ENCODE results near the gene ATP5MK. TPM values are rescaled to one million over a fixed set of nuclear protein-coding genes. Genes with fewer than 3 reads are reported as not detected.

The ATP5MK gene
- total and polyA plus RNA-seq, 2 of the 8 experiments (the other 6 are each of a cell fraction or from before 2014, with no cell fraction given) = 280 to 312 TPM

DNA sequence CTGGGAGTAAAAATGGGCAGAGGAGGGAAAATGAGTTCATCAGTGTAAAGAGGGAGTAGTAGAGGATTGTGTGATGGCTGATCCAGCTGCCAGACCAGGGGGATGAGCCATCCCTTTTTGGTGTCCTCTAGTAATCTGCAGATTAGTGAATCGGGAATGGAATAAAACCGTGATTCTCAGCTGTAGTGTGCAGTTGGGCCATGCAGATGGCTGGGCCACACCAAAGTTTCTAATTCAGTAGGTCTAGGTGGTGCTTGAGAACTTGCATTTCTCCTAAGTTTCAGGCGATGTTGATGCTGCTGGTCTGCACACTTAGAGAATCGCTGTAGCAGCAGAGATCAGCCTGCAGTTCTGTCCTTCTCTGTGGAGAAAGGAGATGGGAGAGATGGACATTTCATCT is 22.8 kb upstream of the ATP5MK start:
- peaks cover 63 to 94% (median 89%) of the 10 kb centered on the region in 4 experiments for H3K36me3 ChIP-seq (ENCODE audit: control insufficient read depth in 2 of 4, insufficient read depth in 4 of 4, low read length in 3 of 4)

More for the DNA sequence above, 22.8 kb upstream of the ATP5MK start:
- H3K18ac ChIP-seq (ENCODE audit: extremely low read depth, low read length) = no peak overlapping the region
- H3K14ac ChIP-seq (ENCODE audit: insufficient read length) = no peak overlapping the region
- no peaks in the 10 kb centered on the region for H3K23me2 ChIP-seq (ENCODE audit: low read depth, low read length)
- WGBS, 2 experiments (ENCODE audit: extremely low coverage in 1 of 2, insufficient coverage in 1 of 2, insufficient read length in 1 of 2, insufficient replicate concordance in 2 of 2, low coverage in 1 of 2, low lambda C conversion rate in 2 of 2, missing lambda C conversion rate in 1 of 2) = 91% methylated on average over 4 of the region's 4 CpGs; no CpG with 5 or more reads in 1 of the 2 experiments
- FAIRE-seq (no peak), DNase-seq (ENCODE audit: low read depth in 1 of 2, low spot score in 2 of 2) (no peak)
- no peak overlapping the region for H2BK120ac ChIP-seq (replicated peaks; ENCODE audit: low read depth, low read length)
- no peaks in the 10 kb centered on the region for H3K79me1 ChIP-seq (ENCODE audit: low read depth, low read length)
- no peaks in the 10 kb centered on the region for H3K79me2 ChIP-seq (ENCODE audit: control insufficient read depth in 1 of 2, insufficient read depth in 2 of 2, low read length in 2 of 2)
- no peaks in the 10 kb centered on the region for H3K27me3 ChIP-seq (replicated peaks in 1 of 4; ENCODE audit: control insufficient read depth in 3 of 4, extremely low read depth in 1 of 4, insufficient read depth in 3 of 4, low read length in 3 of 4)
- no peak overlapping the region for H3K4me3 ChIP-seq (ENCODE audit: extremely low read depth in 1 of 4, insufficient read depth in 2 of 4, low read depth in 3 of 4, low read length in 4 of 4)
- H3K56ac ChIP-seq (replicated peaks; ENCODE audit: insufficient read length, low read depth, low read length) = no peak overlapping the region
- H2AFZ ChIP-seq (ENCODE audit: low read length) = no peak overlapping the region
- no peak overlapping the region for H2BK20ac ChIP-seq (ENCODE audit: low read length)
- H2BK5ac ChIP-seq (ENCODE audit: low read depth, low read length) = no peak overlapping the region
- ChIA-PET POLR2A (ENCODE audit: partially characterized antibody) (interaction anchor here (1.2 kb wide), 1 partner anchor 13 kb away, joined by 3 read pairs; no protein-coding TSS in a partner anchor), CTCF (ENCODE audit: partially characterized antibody) (interaction anchor here (0.8 to 4.3 kb wide), 6 partner anchors 21 to 74 kb away, joined by 3 to 35 read pairs (median 4); partner anchors contain the start of gene CALHM1)
- TF ChIP-seq NRF1 (IDR thresholded peaks at IDR 0.05; ENCODE audit: low read depth, low read length) = no peak
- TF ChIP-seq, protein P1, sequence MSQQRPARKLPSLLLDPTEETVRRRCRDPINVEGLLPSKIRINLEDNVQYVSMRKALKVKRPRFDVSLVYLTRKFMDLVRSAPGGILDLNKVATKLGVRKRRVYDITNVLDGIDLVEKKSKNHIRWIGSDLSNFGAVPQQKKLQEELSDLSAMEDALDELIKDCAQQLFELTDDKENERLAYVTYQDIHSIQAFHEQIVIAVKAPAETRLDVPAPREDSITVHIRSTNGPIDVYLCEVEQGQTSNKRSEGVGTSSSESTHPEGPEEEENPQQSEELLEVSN (IDR thresholded peaks at IDR 0.05) = no peak
- TF ChIP-seq, protein P2, sequence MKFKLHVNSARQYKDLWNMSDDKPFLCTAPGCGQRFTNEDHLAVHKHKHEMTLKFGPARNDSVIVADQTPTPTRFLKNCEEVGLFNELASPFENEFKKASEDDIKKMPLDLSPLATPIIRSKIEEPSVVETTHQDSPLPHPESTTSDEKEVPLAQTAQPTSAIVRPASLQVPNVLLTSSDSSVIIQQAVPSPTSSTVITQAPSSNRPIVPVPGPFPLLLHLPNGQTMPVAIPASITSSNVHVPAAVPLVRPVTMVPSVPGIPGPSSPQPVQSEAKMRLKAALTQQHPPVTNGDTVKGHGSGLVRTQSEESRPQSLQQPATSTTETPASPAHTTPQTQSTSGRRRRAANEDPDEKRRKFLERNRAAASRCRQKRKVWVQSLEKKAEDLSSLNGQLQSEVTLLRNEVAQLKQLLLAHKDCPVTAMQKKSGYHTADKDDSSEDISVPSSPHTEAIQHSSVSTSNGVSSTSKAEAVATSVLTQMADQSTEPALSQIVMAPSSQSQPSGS (IDR thresholded peaks at IDR 0.05; ENCODE audit: low read length) = no peak
- no peak for TF ChIP-seq TEAD4 (IDR thresholded peaks at IDR 0.05; ENCODE audit: low read depth, low read length)
- TF ChIP-seq POLR2AphosphoS5 (IDR thresholded peaks at IDR 0.05; ENCODE audit: low read depth, low read length) = no peak
- TF ChIP-seq CEBPB (IDR thresholded peaks at IDR 0.05; ENCODE audit: low read depth, low read length) = no peak
- TF ChIP-seq RNF2 (IDR thresholded peaks at IDR 0.05; ENCODE audit: borderline replicate concordance, low read depth, low read length, missing control alignments, poor library complexity, severe bottlenecking) = no peak
- TF ChIP-seq SIN3A (conservative IDR thresholded peaks at IDR 0.05 in 1 of 2, IDR thresholded peaks at IDR 0.05 in 1 of 2; ENCODE audit: low read depth in 1 of 2, low read length in 2 of 2) = no peak
- TF ChIP-seq RAD21 (IDR thresholded peaks at IDR 0.05 in 1 of 2, conservative IDR thresholded peaks at IDR 0.05 in 1 of 2; ENCODE audit: low read depth in 2 of 2, low read length in 2 of 2) = no peak
- H2BK15ac ChIP-seq (ENCODE audit: low read length) = no peak overlapping the region
- H3K9me3 ChIP-seq (ENCODE audit: insufficient read depth in 2 of 2, low read depth in 1 of 2, low read length in 1 of 2) = no peaks in the 10 kb centered on the region
- no peak overlapping the region for H4K91ac ChIP-seq (replicated peaks; ENCODE audit: insufficient read length, low read length)
- no peak overlapping the region for H3K23ac ChIP-seq (ENCODE audit: insufficient read length)
- H3K27ac ChIP-seq (ENCODE audit: low read depth, low read length) = no peak overlapping the region
- H3K4me1 ChIP-seq (replicated peaks in 1 of 4; ENCODE audit: control insufficient read depth in 3 of 4, insufficient read depth in 4 of 4, low read length in 3 of 4) = no peaks in the 10 kb centered on the region
- no peak overlapping the region for H2BK12ac ChIP-seq (ENCODE audit: low read depth, low read length)
- peaks cover 7 to 14% of the 10 kb centered on the region in 2 experiments for H4K20me1 ChIP-seq (replicated peaks in 1 of 2; ENCODE audit: control insufficient read depth in 1 of 2, insufficient read depth in 2 of 2, low read length in 2 of 2)
- H4K8ac ChIP-seq (ENCODE audit: extremely low read depth, insufficient read depth, low read length) = no peak overlapping the region
- no peak overlapping the region for H4K5ac ChIP-seq (ENCODE audit: insufficient read length, low read depth, low read length)
- no peak overlapping the region for H2AK5ac ChIP-seq (ENCODE audit: low read depth, low read length)
- H3K9ac ChIP-seq (replicated peaks in 1 of 4; ENCODE audit: extremely low read depth in 1 of 4, low read depth in 3 of 4, low read length in 3 of 4) = no peak overlapping the region
- no peak overlapping the region for H3K4me2 ChIP-seq (ENCODE audit: insufficient read depth in 1 of 2, low read depth in 2 of 2, low read length in 2 of 2)
- no peak overlapping the region for H3K4ac ChIP-seq (replicated peaks; ENCODE audit: insufficient read length, low read depth, low read length)

Measured in H1 (cell line).